ENCODE data around the gene LRRC74B.

GRCh38 chr22:21087119-21087518 is 41.4 kb downstream of the LRRC74B start:
- TF ChIP-seq CTCF (IDR thresholded peaks at IDR 0.05): no peak
- no peak for TF ChIP-seq POLR2A (IDR thresholded peaks at IDR 0.05)
- no peak for TF ChIP-seq EP300 (IDR thresholded peaks at IDR 0.05)
